ENCODE data around the gene CPT2. TPM values are rescaled to one million over a fixed set of nuclear protein-coding genes. Genes with fewer than 3 reads are reported as not detected.

Gene CPT2
- total and polyA plus RNA-seq, 2 of the 13 experiments (the other 11 are each of a cell fraction or from before 2014, with no cell fraction given): 12.6 to 14.6 TPM

- TF ChIP-seq ZNF687 (CRISPR knock-in tag; IDR thresholded peaks at IDR 0.05): peak; percentile 63
- no peak for TF ChIP-seq AGO2 (optimal IDR thresholded peaks at IDR 0.05; ENCODE audit: low read depth, low read length)
- no peak for TF ChIP-seq SMYD3 (CRISPR knock-in tag; IDR thresholded peaks at IDR 0.05)
- peak; percentile 18; the same call in 1 of the 2 replicates for TF ChIP-seq GATAD1 (CRISPR knock-in tag; IDR thresholded peaks at IDR 0.05)
- no peak for TF ChIP-seq ATF2 (CRISPR knock-in tag; IDR thresholded peaks at IDR 0.05)
- TF ChIP-seq ZNF619 (CRISPR knock-in tag; IDR thresholded peaks at IDR 0.05): no peak
- TF ChIP-seq FOXC1 (CRISPR knock-in tag; IDR thresholded peaks at IDR 0.05; ENCODE audit: borderline replicate concordance): no peak
- TF ChIP-seq HOXA3 (CRISPR knock-in tag; IDR thresholded peaks at IDR 0.05): no peak
- no peak for TF ChIP-seq KLF12 (CRISPR knock-in tag; IDR thresholded peaks at IDR 0.05; ENCODE audit: borderline replicate concordance)
- TF ChIP-seq ZNF589 (CRISPR knock-in tag; conservative IDR thresholded peaks at IDR 0.05): no peak
- TF ChIP-seq ZBTB44 (CRISPR knock-in tag; IDR thresholded peaks at IDR 0.05): no peak
- no peak for TF ChIP-seq DMAP1 (CRISPR knock-in tag; IDR thresholded peaks at IDR 0.05)
- TF ChIP-seq ZNF503 (CRISPR knock-in tag; IDR thresholded peaks at IDR 0.05): no peak
- TF ChIP-seq ZNF563 (CRISPR knock-in tag; IDR thresholded peaks at IDR 0.05): no peak
- TF ChIP-seq TMF1 (CRISPR knock-in tag; IDR thresholded peaks at IDR 0.05; ENCODE audit: low read depth): no peak
- TF ChIP-seq KLF15 (CRISPR knock-in tag; IDR thresholded peaks at IDR 0.05; ENCODE audit: borderline replicate concordance): no peak
- no peak for TF ChIP-seq ZNF512 (CRISPR knock-in tag; IDR thresholded peaks at IDR 0.05)
Measured at GRCh38 chr1:53176452-53177208, 20.0 kb upstream of the CPT2 start (continued).
